Effector memory CD4-positive, alpha-beta T cell (primary cell): ENCODE results near the gene GLDN.
"Not testable (repeated sequence)": the region's sequence is repeated elsewhere in the genome, so short reads cannot be mapped to it uniquely, and the experiment has no call there.

Experiments used
- DNase-seq, 3 donors: peaks; one replicate each; pipeline ENCODE4 v3.0.0-alpha.2; 2020
- H3K27ac ChIP-seq: 2 replicates; pipeline ENCODE4 v1.7.0; 2013; ENCODE audit warnings: mild to moderate bottlenecking, low read length, moderate library complexity; ENCODE audit not compliant: insufficient read depth, poor library complexity, severe bottlenecking
- H3K27me3 ChIP-seq: replicated peaks from 2 replicates; pipeline ENCODE4 v1.7.0; 2013; ENCODE audit warnings: mild to moderate bottlenecking, low read length; ENCODE audit not compliant: insufficient read depth, control insufficient read depth, poor library complexity, severe bottlenecking
- H3K36me3 ChIP-seq: 2 replicates; pipeline ENCODE4 v1.7.0; 2013; ENCODE audit warnings: mild to moderate bottlenecking, low read length, moderate library complexity; ENCODE audit not compliant: control insufficient read depth, insufficient read depth
- H3K4me1 ChIP-seq: 2 replicates; pipeline ENCODE4 v1.7.0; 2013; ENCODE audit warnings: low read length, mild to moderate bottlenecking; ENCODE audit not compliant: control insufficient read depth, insufficient read depth, poor library complexity, severe bottlenecking
- H3K4me3 ChIP-seq: 2 replicates; pipeline ENCODE4 v1.7.0; 2013; ENCODE audit warnings: low read length, low read depth, mild to moderate bottlenecking; ENCODE audit not compliant: insufficient read depth, poor library complexity, severe bottlenecking
- H3K9me3 ChIP-seq: 2 replicates; pipeline ENCODE4 v1.7.0; 2013; ENCODE audit warnings: mild to moderate bottlenecking, low read length, moderate library complexity; ENCODE audit not compliant: control insufficient read depth

The GLDN gene

GRCh38 chr15:51398626-51399025, 57.2 kb downstream of the GLDN start:
- Histone ChIP-seq H3K4me3 (no peak overlapping the region), H3K27ac (no peak overlapping the region), H3K9me3 (no peaks in the 10 kb centered on the region), H3K36me3 (no peaks in the 10 kb centered on the region), H3K27me3 (no peaks in the 10 kb centered on the region), H3K4me1 (no peaks in the 10 kb centered on the region)
- DNase-seq: no peak

GRCh38 chr15:51401051-51401780, 59.8 kb downstream of the GLDN start:
- Histone ChIP-seq H3K27me3 (no peaks in the 10 kb centered on the region), H3K4me3 (no peak overlapping the region), H3K4me1 (no peaks in the 10 kb centered on the region), H3K36me3 (no peaks in the 10 kb centered on the region), H3K27ac (no peak overlapping the region), H3K9me3 (no peaks in the 10 kb centered on the region)
- no peak for DNase-seq

- H3K4me3 ChIP-seq: no peak overlapping the region
- DNase-seq: no peak
- no peaks in the 10 kb centered on the region for H3K4me1 ChIP-seq
- H3K27me3 ChIP-seq: no peaks in the 10 kb centered on the region
- no peaks in the 10 kb centered on the region for H3K36me3 ChIP-seq
- H3K27ac ChIP-seq: no peak overlapping the region
- H3K9me3 ChIP-seq: no peaks in the 10 kb centered on the region
Measured at GRCh38 chr15:51401872-51402517, 60.5 kb downstream of the GLDN start.

- Histone ChIP-seq H3K27ac (no peak overlapping the region), H3K4me3 (no peak overlapping the region), H3K4me1 (no peaks in the 10 kb centered on the region), H3K9me3 (no peaks in the 10 kb centered on the region), H3K27me3 (no peaks in the 10 kb centered on the region), H3K36me3 (no peaks in the 10 kb centered on the region)
- DNase-seq: no peak
Measured at GRCh38 chr15:51403072-51403878, 61.8 kb downstream of the GLDN start.

GRCh38 chr15:51403946-51404695, 62.7 kb downstream of the GLDN start:
- Histone ChIP-seq H3K4me1 (no peaks in the 10 kb centered on the region), H3K9me3 (no peaks in the 10 kb centered on the region), H3K27me3 (no peaks in the 10 kb centered on the region), H3K27ac (no peak overlapping the region), H3K36me3 (no peaks in the 10 kb centered on the region), H3K4me3 (no peak overlapping the region)
- DNase-seq: no peak

- no peaks in the 10 kb centered on the region for H3K27me3 ChIP-seq
- no peak for DNase-seq
- H3K27ac ChIP-seq: no peak overlapping the region
- no peaks in the 10 kb centered on the region for H3K9me3 ChIP-seq
- no peaks in the 10 kb centered on the region for H3K4me1 ChIP-seq
- H3K4me3 ChIP-seq: no peak overlapping the region
- no peaks in the 10 kb centered on the region for H3K36me3 ChIP-seq
Measured at GRCh38 chr15:51405693-51406523, 64.5 kb downstream of the GLDN start.

GRCh38 chr15:51414256-51414860, 72.9 kb downstream of the GLDN start:
- no peak for DNase-seq
- no peaks in the 10 kb centered on the region for H3K36me3 ChIP-seq
- H3K27me3 ChIP-seq: no peaks in the 10 kb centered on the region

GRCh38 chr15:51416129-51416528, 74.7 kb downstream of the GLDN start:
- Histone ChIP-seq H3K4me3 (no peak overlapping the region), H3K27ac (no peak overlapping the region), H3K9me3 (no peaks in the 10 kb centered on the region), H3K4me1 (no peaks in the 10 kb centered on the region), H3K36me3 (no peaks in the 10 kb centered on the region), H3K27me3 (no peaks in the 10 kb centered on the region)
- DNase-seq: no peak

More at GRCh38 chr15:51414256-51414860, 72.9 kb downstream of the GLDN start:
- no peaks in the 10 kb centered on the region for H3K4me1 ChIP-seq
- no peak overlapping the region for H3K4me3 ChIP-seq
- H3K9me3 ChIP-seq: no peaks in the 10 kb centered on the region
- no peak overlapping the region for H3K27ac ChIP-seq

- not testable (repeated sequence) for H3K4me1 ChIP-seq, H3K27ac ChIP-seq, H3K27me3 ChIP-seq, DNase-seq, H3K36me3 ChIP-seq, H3K4me3 ChIP-seq, H3K9me3 ChIP-seq
Measured at GRCh38 chr15:51423040-51423439, 81.6 kb downstream of the GLDN start.
